Endodermal cell (in vitro differentiated cells): ENCODE results near the gene GLUD1. TPM values are rescaled to one million over a fixed set of nuclear protein-coding genes. Genes with fewer than 3 reads are reported as not detected.
"Not testable (repeated sequence)": the region's sequence is repeated elsewhere in the genome, so short reads cannot be mapped to it uniquely, and the experiment has no call there.

Source experiments
- DNase-seq: peaks from one replicate; pipeline ENCODE4 v3.0.0-alpha.2; 2017
- H3K27ac ChIP-seq: 2 replicates; pipeline ENCODE4 v1.5.1; 2013; ENCODE audit warnings: mild to moderate bottlenecking, low read depth, low read length, moderate library complexity
- H3K27me3 ChIP-seq: 2 replicates; pipeline ENCODE4 v1.6.1; 2013; ENCODE audit warnings: mild to moderate bottlenecking, low read length, moderate library complexity; ENCODE audit not compliant: insufficient read depth, control insufficient read depth, poor library complexity, severe bottlenecking
- H3K36me3 ChIP-seq: 2 replicates; pipeline ENCODE4 v1.7.0; 2013; ENCODE audit warnings: mild to moderate bottlenecking, low read length, moderate library complexity; ENCODE audit not compliant: control insufficient read depth, insufficient read depth
- H3K4me1 ChIP-seq: one replicate; pipeline ENCODE4 v1.7.0; 2013; ENCODE audit warnings: low read length; ENCODE audit not compliant: control insufficient read depth, insufficient read depth
- H3K4me3 ChIP-seq: 2 replicates; pipeline ENCODE4 v1.5.1; 2013; ENCODE audit warnings: mild to moderate bottlenecking, low read length, moderate library complexity
- H3K9ac ChIP-seq: 2 replicates; pipeline ENCODE4 v1.6.1; 2013; ENCODE audit warnings: mild to moderate bottlenecking, low read length, moderate library complexity; ENCODE audit not compliant: poor library complexity, severe bottlenecking; ENCODE audit errors: extremely low read depth
- H3K9me3 ChIP-seq: 2 replicates; pipeline ENCODE4 v1.6.1; 2013; ENCODE audit warnings: mild to moderate bottlenecking, low read length, moderate library complexity; ENCODE audit not compliant: control insufficient read depth
- H3K27ac Mint-ChIP-seq: 2 replicates; pipeline ENCODE4 v1.8.0; 2020; ENCODE audit warnings: mixed read lengths
- H3K27me3 Mint-ChIP-seq: 2 replicates; pipeline ENCODE4 v1.8.0; 2021; ENCODE audit warnings: mild to moderate bottlenecking, mixed read lengths; ENCODE audit not compliant: insufficient read depth
- H3K36me3 Mint-ChIP-seq: 2 replicates; pipeline ENCODE4 v1.8.0; 2020; ENCODE audit warnings: low read depth, mixed read lengths
- H3K4me1 Mint-ChIP-seq: 2 replicates; pipeline ENCODE4 v1.8.0; 2020; ENCODE audit warnings: mixed read lengths
- H3K4me3 Mint-ChIP-seq: 2 replicates; pipeline ENCODE4 v1.8.0; 2020; ENCODE audit warnings: mild to moderate bottlenecking, moderate library complexity, mixed read lengths
- H3K9me3 Mint-ChIP-seq: 2 replicates; pipeline ENCODE4 v1.8.0; 2020; ENCODE audit warnings: mild to moderate bottlenecking, mixed read lengths
- CTCF ChIP-seq: fragments of 200-600 bp; sonication (generic); conservative IDR thresholded peaks from 2 replicates; pipeline ENCODE4 v1.5.0; 2021; ENCODE audit warnings: antibody characterized with exemption, mild to moderate bottlenecking
- WGBS, 2 experiments: methylation state at CpG; one replicate each; pipeline versions ENCODE4 v1.1.5 to v1.1.7; 2013; ENCODE audit warnings: missing lambda C conversion rate in 2 of 2, mixed read lengths in 1 of 2; ENCODE audit not compliant: insufficient coverage in 1 of 2, insufficient read length in 1 of 2; 5-methylcytosine and 5-hydroxymethylcytosine counted together
- total RNA-seq, 2 donors: library from RNA; stranded (reverse); fragmentation: NEBNext Ultra II Directional in 1 of 2; extraction: Animal tissue kit (Norgen Biotek cat#: 25700) in 1 of 2; gene quantifications; 2 replicates in 1 of 2; 3 replicates in 1 of 2; pipeline ENCODE4 v1.2.1, GENCODE V29; 2021

Gene GLUD1
- total RNA-seq, 2 donors from 2014 or later = 104 to 107 TPM

DNA sequence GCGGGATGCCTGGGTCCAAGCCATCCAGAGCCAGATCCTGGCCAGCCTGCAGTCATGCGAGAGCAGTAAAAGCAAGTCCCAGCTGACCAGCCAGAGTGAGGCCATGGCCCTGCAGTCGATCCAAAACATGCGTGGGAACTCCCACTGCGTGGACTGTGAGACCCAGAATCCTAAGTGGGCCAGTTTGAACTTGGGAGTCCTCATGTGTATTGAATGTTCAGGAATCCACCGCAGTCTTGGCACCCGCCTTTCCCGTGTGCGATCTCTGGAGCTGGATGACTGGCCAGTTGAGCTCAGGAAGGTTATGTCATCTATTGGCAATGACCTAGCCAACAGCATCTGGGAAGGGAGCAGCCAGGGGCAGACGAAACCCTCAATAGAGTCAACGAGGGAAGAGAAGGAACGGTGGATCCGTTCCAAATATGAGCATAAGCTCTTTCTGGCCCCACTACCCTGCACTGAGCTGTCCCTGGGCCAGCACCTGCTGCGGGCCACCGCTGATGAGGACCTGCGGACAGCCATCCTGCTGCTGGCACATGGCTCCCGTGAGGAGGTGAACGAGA, 85.4 kb downstream of the GLUD1 start:
- not testable (repeated sequence) for H3K4me3 ChIP-seq, H3K27ac Mint-ChIP-seq, H3K9me3 Mint-ChIP-seq, H3K9me3 ChIP-seq, H3K4me1 Mint-ChIP-seq, H3K27ac ChIP-seq, H3K4me3 Mint-ChIP-seq, DNase-seq, H3K9ac ChIP-seq, H3K27me3 ChIP-seq, H3K36me3 Mint-ChIP-seq, H3K36me3 ChIP-seq, H3K4me1 ChIP-seq, H3K27me3 Mint-ChIP-seq
- WGBS, 2 experiments = 94 to 100% methylated on average over 2 to 16 of the region's 18 CpGs

GRCh38 chr10:87008303-87008702, 86.3 kb downstream of the GLUD1 start:
- not testable (repeated sequence) for H3K4me1 Mint-ChIP-seq, H3K27me3 ChIP-seq, H3K27me3 Mint-ChIP-seq, H3K4me3 Mint-ChIP-seq, H3K27ac ChIP-seq, H3K36me3 ChIP-seq, H3K9me3 ChIP-seq, H3K27ac Mint-ChIP-seq, H3K36me3 Mint-ChIP-seq, H3K4me3 ChIP-seq, H3K9me3 Mint-ChIP-seq, H3K4me1 ChIP-seq, H3K9ac ChIP-seq, DNase-seq
- WGBS, 2 experiments = 97 to 100% methylated on average over 1 to 5 of the region's 7 CpGs

- not testable (repeated sequence) for H3K4me3 ChIP-seq, H3K9me3 Mint-ChIP-seq, H3K36me3 ChIP-seq, H3K9ac ChIP-seq, H3K27ac ChIP-seq, H3K9me3 ChIP-seq, H3K27ac Mint-ChIP-seq, DNase-seq, H3K27me3 Mint-ChIP-seq, H3K36me3 Mint-ChIP-seq, H3K27me3 ChIP-seq, H3K4me1 Mint-ChIP-seq, H3K4me3 Mint-ChIP-seq, H3K4me1 ChIP-seq
- WGBS, 2 experiments = 89 to 90% methylated on average over 2 to 3 of the region's 6 CpGs
Observed at GRCh38 chr10:87007674-87008073, 87.0 kb downstream of the GLUD1 start.

DNA sequence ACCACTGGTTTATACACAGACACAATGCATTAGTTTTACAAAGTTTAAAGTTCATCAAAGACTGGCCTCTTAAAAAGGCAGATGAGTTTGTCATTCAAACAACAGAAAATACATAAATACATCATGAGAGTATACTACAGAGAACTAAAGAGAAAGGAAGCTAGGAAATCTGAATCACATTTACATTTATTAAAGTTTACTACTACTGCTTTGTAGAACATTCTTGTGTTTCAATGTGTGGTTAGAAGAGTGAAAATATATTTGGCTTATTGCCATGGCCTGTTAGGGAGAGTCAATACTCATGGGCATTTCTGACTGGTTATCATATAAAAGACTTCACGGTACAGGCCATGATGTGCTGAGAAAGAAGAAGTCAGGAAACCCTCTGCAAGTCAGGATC, 87.5 kb downstream of the GLUD1 start:
- H3K9me3 ChIP-seq, H3K27me3 Mint-ChIP-seq, H3K36me3 ChIP-seq, H3K4me1 ChIP-seq, H3K4me3 ChIP-seq, H3K27me3 ChIP-seq, H3K27ac Mint-ChIP-seq, H3K4me3 Mint-ChIP-seq, H3K27ac ChIP-seq, H3K9me3 Mint-ChIP-seq, DNase-seq, H3K36me3 Mint-ChIP-seq, H3K4me1 Mint-ChIP-seq, H3K9ac ChIP-seq: not testable (repeated sequence)
- WGBS, 2 experiments = no CpG with 5 or more reads among the region's 1 CpG

DNA sequence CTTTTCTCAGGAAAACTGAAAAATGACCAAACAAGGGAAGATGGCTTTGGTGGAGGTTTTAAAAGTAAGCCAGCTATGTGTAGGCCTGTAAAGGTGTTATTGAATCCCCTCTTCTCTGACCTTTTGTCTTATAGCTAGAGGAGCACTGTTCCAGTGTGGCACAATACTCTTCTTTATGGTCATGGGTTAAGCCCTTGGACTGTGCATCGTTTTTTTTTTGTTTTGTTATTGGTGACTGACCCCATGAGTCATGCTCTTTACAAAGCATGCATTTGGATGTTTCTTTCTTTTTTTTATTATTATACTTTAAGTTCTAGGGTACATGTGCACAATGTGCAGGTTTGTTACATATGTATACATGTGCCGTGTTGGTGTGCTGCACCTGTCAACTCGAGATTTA, 94.2 kb downstream of the GLUD1 start:
- H3K4me1 ChIP-seq = no peaks in the 10 kb centered on the region
- no peaks in the 10 kb centered on the region for H3K9me3 Mint-ChIP-seq
- H3K4me3 ChIP-seq = no peak overlapping the region
- DNase-seq = no peak
- H3K36me3 Mint-ChIP-seq = no peaks in the 10 kb centered on the region
- no peak overlapping the region for H3K9ac ChIP-seq
- no peaks in the 10 kb centered on the region for H3K36me3 ChIP-seq
- no peak overlapping the region for H3K27ac ChIP-seq
- H3K27ac Mint-ChIP-seq = no peak overlapping the region
- WGBS, 2 experiments = 90% methylated on average over 3 of the region's 3 CpGs; no CpG with 5 or more reads in 1 of the 2 experiments
- H3K4me3 Mint-ChIP-seq = no peak overlapping the region
- no peaks in the 10 kb centered on the region for H3K27me3 ChIP-seq
- no peak for TF ChIP-seq CTCF
- no peaks in the 10 kb centered on the region for H3K9me3 ChIP-seq
- H3K27me3 Mint-ChIP-seq = no peaks in the 10 kb centered on the region
- H3K4me1 Mint-ChIP-seq = no peaks in the 10 kb centered on the region
